Muscle of back (tissue), 11 donors: ENCODE measurements around the gene ABCB8. TPM values are rescaled to one million over a fixed set of nuclear protein-coding genes. Genes with fewer than 3 reads are reported as not detected.

Experiments
- DNase-seq, 3 donors: peaks; one replicate each; pipeline versions ENCODE4 v3.0.0 to v3.0.0-alpha.2; 2013
- polyA plus RNA-seq, 10 donors: library from polyadenylated mRNA; unstranded; fragments of 120-200 nt; gene quantifications; one replicate each; pipeline ENCODE4 v1.2.1, GENCODE V29; 2013; ENCODE audit not compliant: insufficient read length in 10 of 10

The ABCB8 gene
- polyA plus RNA-seq, 10 donors = 12.9 to 34.9 (median 17.6) TPM

DNA sequence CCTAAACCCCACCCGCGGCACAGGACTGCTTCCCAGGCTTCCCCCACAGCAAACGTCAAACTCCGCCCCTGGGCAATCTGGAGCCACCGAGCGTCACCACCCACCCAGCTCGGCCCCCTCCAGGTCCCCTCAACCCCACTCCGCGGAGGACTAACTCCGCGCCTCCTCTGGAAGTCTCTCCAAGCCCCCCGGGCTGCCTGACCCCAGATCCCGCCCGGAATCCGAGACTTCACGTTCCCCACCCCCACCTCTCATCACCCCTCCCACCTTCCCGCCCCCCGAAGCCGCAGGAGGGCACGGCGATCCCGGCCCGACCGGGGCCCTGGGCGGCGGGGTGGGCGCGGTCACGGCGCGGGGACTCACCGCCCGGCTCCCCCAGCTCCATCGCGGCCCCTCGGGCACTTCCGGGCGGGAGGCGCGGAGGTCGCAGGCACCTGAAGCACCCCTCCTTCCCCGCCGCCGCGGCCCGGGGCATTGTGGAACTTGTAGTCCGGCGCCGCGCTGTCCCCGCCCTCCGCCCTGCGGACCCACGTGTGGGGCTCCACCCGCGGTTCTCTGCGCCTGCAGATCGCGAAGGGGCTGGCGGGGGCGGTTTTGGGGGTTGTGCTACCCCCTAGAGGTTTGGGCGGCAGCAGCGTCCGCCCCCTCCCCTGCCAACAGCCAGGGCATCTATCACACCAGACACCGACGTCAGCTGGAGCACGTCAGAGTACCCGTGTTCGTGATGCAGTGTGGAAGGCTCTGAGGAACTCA lies 55.0 kb downstream of the ABCB8 start, which contains the start of gene TMUB1:
Gene TMUB1 (minus strand): TSS at position 423 of the 753 bp plus-strand sequence. CDS start 930 bp downstream, outside the sequence.
- peak in 2 of 3 donors; percentile 69 to 88 for DNase-seq

DNA sequence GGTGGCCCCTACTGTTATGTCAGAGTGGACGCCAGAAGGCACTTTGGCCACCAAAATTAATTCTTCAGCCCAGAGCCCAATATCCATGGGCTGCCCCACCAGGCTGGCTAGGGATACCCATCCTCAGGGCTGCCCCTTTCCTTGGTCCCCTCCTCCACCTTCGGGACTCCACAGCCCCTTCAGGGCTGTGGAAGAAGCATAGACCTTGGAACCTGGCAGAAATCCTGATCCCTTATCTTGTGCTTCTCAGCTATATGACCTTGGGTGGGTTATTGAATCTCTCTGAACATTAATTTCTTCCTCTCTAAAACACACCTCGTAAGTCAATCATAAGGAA lies 55.5 kb downstream of the ABCB8 start:
- DNase-seq = no peak

DNA sequence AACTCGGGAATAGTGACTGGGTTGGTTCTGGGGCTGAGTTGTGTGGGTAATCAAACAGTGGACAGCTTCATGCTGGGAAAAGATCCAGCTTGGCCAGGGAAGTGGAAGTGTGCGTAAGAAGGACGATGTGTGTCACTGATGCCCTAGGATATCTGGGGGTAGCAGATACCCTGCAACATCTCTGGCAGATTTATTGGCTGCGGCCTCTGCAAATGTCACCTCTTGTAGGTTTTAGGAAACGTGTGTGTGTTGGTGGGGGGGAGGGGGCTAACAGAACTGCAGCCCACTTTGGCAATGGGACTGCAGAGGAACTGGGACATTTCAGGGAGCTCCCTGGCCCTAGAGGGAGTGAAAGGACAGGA lies 57.1 kb downstream of the ABCB8 start:
- DNase-seq = no peak

DNA sequence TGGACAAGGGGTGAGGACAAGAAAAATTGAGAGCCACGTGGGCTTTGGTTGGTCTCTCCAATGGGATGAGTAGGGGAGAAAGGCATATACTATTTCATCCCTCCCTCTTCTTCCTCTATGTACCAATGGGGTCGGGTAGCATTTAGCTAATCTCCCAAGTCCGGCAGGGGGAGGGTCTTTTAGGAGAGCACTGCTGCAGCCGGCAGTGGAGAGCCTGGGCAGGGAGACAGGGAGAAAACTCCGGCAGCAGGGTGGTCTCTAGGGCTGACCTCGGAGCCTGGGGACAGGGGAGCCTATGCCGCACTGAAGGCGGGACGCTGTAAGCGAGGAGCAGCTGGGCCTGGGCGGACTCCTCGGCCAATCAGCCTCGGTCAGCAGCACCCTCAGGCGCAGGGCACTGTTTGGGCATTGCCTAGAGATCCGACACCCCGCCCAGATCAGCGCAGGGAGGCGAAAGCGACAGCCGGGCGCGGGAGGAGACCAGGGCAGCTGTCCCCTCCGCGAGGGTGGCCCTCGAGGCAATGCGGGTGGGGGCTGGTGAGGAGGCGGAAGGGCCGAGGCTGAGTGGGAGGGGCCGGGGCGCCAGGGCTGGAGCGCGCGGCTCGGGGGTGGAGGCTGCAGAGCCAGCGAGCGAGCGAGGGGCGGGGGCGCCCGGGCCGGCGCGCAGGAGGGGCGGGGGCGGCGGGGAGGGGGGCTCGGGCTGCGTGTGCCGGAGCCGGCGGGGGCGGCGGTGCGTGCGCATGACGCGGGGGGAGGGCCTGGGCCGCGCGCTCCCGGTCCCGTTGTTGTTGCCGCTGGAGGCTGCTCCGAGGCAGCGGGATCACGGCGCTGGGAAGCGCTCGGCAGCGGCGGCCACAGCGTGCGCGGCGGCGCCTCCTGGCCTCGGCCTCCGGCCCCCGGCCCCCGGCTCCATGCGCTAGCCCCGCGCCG lies 57.7 kb downstream of the ABCB8 start, which contains the start of gene AGAP3:
Gene AGAP3 (plus strand): TSS at position 785 of the 930 bp plus-strand sequence. CDS start 267 bp downstream, outside the sequence.
- peak; percentile 83 to 95 (median 90) for DNase-seq

DNA sequence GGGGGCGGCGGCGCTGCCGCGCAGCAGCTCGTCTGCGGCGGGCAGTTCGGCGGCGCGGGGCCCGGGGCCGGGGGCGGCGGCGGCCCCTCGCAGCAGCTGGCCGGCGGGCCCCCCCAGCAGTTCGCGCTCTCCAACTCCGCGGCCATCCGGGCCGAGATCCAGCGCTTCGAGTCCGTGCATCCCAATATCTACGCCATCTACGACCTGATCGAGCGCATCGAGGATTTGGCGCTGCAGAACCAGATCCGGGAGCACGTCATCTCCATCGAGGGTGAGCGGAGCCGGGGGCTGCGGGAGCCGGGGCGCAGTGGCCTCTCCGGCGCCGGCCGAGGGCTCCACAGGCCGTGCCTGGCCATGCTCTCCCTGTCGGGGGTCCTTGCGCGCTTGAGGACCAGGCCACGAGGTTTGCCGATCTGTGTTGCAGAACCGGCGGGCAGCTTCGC lies 58.6 kb downstream of the ABCB8 start:
- no peak for DNase-seq

DNA sequence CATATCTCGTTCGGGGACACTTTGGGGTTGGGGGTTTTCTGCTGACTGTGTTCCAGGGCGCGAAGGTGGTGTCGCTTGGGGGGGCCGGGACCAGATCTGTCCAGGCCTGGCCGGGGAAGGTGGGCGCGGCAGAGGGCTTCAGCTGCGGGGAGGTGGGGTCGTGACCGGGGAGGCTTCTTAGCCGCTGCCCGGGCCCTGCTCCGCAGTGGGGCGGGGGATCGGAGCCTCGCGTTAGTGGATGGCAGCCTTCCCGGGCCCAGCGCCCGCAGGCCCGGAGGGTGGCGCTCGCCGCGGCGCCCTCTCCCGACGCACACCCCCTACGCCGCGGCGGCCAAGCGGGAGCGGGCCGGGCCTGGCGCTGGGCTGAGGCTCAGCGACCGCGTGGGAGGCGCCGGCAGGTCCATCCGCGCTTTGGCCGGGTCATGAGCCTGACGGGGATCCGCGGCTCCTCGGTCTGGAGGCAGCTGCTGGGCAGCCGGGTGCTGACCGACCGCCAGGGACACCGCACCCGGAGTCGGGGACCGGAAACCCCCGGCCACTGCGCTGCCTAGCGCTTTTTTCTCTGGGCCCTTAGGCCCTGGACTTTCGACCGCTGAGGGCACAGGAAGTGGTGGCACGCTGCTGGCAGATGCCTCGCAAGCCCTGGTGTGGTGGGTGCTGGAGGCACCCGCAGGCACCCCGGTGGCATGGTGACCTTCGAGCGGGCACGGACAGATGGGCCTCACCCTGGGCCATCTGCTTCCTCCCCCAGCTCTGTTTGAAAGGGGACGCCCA lies 59.2 kb downstream of the ABCB8 start:
- DNase-seq = peak in 2 of 3 donors; percentile 62 to 79

DNA sequence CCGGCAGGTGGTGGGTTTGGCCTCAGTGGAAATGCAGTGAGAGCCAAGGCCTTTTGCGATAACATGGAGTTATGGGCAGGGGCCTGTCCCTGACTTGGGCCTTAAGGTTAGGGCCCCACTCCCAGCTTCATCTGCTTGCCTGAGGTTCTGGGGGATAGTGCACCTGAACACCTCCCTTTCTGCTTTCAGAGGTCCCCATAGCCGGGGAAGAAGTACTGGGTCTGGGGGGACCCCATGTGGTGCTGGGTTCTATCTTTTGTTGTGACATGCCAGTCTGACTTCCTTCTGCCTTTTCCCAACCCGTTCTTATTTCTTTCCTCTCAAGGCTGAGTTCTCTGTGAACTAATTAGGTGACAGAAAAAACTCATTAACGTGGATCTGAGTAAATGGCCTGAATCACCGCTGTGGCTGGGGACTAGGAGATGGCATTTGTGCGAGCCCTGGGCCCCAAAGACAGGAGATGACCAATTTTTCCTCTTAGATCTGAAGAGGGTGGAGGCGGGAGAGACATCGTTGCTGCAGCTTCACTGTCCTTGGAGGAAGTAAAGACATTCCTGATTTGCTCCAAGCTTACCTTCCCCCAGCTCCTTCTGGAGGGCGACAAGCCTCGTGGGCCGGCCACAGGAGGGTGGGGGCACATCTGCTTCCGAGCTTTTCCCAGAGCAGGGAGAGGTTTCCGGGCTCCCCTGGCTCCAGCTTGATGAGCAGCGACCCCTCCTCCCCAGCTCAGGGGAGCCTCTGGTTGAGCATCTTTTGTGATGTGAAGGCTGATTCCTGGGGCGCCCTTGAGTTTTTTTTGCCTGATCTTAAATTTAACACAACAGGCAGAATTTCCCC lies 60.0 kb downstream of the ABCB8 start:
- no peak for DNase-seq

DNA sequence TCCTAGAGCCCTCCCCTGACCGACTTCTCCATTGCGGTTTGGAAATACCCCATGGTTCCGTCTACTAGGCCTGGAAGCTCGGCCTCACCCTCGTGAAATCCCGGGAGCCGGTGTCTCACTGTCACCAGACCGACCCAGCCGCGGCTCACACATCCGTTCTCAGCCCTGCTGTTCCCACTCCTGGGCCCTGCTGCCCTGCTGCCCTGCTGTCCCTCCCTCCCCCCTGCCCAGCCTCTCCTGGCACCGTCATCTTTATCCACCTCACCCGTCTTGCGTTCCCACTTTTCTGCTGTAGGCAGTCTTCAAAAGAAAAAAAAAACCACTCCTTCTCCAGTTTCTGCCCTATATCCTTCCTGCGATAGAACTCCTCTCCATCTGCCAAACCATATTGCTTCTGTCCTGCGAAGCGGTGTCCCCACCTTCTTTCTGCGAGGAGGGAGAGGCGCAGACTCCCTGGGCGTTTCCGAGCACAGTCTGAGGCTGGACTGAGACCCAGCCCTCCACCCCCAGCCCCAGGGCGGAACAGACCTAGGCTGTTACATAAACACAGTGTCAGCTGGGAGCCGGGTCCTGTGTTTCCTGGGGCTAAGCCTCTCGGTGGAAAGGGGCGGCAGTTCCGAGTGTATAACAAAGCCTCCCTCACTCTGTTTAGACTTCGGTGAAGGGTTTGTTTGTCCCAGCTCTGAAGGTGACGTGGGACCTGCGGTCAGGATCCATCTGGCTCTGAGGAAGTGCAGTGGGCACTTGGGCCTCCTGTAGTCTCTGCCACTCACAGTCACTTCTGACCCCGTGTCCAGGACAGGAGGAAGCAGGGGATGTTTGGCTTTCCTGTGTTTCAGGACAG lies 60.8 kb downstream of the ABCB8 start:
- DNase-seq = peak in 2 of 3 donors; percentile 56 to 81

DNA sequence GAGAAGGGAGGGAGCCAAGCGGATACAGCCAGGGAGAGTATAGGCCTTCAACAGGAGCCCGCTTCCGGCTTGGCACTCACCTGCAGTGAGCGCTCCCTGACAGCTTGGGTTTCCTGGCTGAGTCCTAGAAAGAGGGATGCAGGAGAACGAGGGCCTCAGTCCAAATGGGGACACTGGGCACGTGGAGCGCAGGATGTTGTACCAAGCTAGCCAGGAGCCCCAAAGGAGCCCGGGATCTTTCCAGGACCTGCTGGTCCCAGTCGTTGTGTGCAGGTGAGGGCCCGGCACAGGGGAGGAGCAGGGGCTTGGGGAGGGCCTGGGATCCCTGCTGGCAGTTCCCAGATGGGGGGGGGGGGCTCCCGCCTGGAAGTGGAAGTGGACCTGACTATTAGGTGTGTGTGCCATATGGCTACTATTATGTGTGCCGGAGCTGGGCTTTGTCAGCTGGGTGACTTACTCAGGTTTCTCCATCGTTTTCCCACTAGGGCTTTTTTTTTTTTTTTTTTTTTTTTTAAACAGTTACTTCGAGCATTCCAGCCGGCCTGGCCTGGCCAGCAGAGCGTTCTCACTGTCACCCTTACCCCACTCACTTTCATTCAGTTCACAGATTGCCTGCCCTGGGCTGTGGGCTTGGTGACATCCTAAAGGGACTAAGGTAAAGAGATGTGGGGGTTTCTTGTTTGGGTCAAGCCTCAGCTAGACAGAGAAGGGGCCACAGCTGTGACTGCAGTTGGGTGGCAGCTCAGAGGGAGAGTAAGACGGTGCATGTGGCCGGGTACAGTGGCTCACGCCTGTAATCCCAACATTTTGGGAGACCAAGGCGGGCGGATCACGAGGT lies 61.9 kb downstream of the ABCB8 start:
- no peak for DNase-seq

DNA sequence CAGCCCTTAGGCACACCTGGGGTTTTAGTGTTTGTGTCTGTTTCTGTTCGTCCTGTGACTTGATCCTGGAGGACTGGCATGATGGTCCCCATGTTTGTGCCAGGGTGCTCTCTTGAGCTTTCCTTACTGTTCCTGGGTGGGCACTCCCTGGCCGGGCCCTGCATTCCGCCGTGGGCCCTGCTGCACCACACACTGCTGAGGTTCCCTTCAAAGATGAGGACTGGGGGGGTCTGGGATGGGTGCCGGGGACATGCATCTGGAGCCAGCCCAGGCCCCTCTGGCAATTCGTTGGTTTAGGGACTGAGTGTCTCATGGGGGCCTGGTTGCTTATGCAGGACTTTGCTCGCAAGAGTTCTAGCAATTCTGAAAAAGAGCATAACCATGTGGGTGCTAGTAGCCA lies 62.8 kb downstream of the ABCB8 start:
- no peak for DNase-seq

DNA sequence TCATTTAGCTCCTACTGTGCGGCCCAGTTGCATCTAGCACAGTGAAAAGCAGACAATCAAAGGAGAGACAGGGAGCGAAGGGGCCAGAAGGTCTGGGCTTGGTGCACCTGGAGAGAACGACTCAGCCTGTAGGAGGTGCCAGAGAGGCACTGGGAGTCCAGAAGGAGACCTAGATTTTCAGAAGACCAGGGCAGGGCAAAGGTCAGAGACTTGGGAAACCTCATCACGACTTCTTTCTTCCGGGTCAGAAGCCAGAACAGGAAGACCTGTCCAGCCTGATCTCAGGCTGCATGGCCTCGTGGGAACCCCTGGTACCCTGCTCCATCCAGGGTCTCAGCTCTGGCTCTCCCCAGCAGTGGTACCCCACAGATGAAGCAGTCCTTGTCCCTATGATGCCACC lies 63.2 kb downstream of the ABCB8 start:
- DNase-seq = no peak

DNA sequence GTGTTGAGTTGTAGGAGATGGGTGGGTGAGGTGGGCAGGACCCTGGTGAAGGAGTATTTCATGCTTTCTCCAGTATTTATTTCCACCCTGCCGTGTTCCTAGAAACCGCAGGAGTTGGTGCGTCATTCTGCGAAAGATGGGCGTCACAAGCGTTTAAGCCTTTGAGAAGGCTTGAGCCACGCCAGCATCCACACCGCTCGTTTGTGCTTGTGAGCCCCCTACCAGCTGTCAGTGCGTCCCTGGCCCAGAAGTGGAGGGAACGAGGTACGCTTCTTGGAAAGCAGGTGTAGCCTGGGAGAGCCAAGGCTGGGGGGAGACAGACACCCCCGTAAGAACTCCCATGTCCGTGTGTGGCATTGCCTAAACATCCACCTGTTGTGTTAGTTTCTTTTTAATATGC lies 63.7 kb downstream of the ABCB8 start:
- no peak for DNase-seq

DNA sequence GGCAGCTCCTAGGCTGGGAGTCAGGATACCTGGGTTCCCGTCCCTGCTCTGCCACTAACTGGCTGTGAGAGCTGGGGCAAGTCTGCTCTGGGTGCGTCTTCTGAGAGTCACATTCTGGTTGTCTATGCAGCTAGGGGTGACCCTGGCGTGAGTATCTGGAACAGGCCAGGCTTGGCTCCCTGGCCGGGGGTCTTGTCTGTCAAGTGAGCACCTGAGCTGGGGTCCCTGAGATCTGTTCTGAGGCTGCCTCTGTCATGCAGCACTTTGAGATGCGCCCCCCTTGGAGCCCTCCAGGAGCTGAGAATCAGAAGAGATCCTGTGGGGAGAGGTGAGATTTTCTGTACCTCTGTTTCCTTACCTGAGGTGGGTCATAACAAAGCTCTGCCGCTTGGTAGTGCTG lies 65.5 kb downstream of the ABCB8 start:
- DNase-seq = no peak

DNA sequence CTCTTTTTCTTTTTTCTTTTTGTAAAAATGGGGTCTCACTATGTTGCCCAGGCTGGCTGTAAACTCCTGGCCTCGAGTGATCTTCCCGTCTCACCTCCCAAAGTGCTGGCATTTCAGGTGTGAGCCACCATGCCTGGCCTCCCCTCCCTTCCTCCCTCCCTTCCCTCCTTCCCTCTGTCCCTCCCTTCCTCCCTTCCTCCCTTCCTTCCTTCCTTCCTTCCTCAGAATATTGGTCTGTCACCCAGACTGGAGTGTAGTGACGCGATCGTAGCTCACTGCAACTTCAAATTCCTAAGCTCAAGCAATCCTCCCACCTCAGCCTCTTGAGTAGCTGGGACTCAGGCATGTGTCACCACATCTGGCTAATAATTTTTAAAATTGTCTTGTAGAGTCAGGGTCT lies 66.4 kb downstream of the ABCB8 start:
- no peak for DNase-seq

DNA sequence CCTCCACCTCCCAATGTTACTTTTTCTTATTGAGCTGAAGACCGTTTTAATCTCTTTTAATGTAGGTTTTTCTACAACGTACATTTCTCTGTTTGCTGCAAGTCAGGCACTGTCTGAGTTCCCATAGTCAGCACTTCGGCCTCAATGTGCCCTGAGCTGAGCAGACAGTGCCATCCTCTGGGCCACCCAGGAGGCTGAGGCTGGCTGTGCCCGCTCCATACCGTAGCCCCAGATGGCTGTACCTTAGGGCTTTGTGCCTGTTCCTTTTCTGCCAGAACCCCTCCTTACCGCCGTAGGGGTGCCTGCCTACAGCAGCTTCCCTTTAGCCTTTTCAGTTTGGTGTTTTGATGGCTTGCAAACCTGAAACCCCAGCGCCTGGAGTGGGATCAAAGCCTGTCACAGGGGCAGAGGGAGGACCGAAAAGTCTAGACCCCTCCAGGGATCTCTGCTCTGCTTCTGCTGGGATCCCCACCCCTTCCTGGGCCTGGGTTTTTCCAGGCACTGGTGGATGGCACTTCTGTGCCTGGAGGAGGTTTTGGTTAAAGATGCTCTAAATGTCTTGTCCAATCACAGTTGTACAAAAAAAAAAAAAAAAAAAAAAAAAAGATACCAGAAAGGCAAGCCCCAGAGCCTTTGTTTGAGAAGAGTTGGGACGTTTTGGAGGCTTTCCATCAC lies 67.0 kb downstream of the ABCB8 start:
- no peak for DNase-seq

DNA sequence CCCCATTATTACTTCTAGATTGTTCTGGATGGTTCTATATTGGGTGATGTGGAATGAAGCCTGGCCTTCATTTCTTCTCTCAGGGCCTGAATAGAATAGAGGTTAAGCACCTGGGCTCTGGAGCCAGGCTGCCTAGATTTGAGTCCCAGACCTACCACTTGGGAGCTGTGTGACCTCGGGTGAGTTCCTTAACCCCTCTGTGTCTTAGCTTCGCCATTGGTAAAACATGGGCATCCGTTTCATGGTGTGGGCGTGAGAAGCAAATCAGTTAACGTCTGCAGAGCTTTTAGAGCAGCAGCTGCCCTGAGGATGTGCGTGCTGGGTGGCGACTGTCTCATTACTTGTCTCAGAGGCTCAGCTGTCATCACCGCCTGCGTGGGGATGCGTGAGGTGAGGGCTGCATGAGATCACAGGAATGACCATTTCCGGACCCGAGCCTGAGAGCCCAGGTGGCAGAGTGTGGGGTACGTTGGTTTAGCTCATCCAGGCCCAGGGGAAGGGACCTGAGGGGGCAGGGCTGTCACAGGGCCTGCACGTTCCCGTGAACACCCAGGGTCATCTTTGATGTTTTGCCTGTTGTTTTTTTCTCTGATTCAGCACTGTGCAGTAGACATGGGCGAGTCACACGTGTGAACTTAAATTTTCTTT lies 67.7 kb downstream of the ABCB8 start:
- DNase-seq = no peak
